Thyroid gland (tissue), 4 donors: ENCODE data around the gene SLC25A30.

Experiments
- CTCF ChIP-seq, 6 experiments: fragments of 200-600 bp in 3 of 6; fragments of 450-650 bp in 3 of 6; sonication (generic) in 3 of 6; IDR thresholded peaks; one replicate each; pipeline ENCODE4 v1.5.1; 2016 to 2019; ENCODE audit warnings: antibody characterized with exemption in 6 of 6, mild to moderate bottlenecking in 2 of 6, inconsistent platforms in 1 of 6, moderate library complexity in 1 of 6
- POLR2A ChIP-seq, 2 donors: fragments of 450-650 bp; IDR thresholded peaks; one replicate each; pipeline ENCODE4 v1.6.1; 2017; ENCODE audit warnings: antibody characterized with exemption in 2 of 2, mild to moderate bottlenecking in 2 of 2, moderate library complexity in 1 of 2

GRCh38 chr13:45403081-45403480 lies 15.1 kb downstream of the SLC25A30 start:
- no peak for TF ChIP-seq POLR2A (IDR thresholded peaks at IDR 0.05)
- TF ChIP-seq CTCF (IDR thresholded peaks at IDR 0.05): no peak
